Suprapubic skin (tissue), 3 donors: ENCODE measurements around the gene SLC12A3.

Experiments
- CTCF ChIP-seq, 2 donors: fragments of 200-600 bp in 1 of 2; fragments of 450-650 bp in 1 of 2; sonication (generic) in 1 of 2; IDR thresholded peaks; one replicate each; pipeline ENCODE4 v1.5.1; 2016 to 2019; ENCODE audit warnings: antibody characterized with exemption in 2 of 2, mild to moderate bottlenecking in 1 of 2, moderate library complexity in 1 of 2
- POLR2AphosphoS5 ChIP-seq, 3 donors: sonication (generic); formaldehyde crosslinking; IDR thresholded peaks; one replicate each; pipeline ENCODE4 v1.6.1; 2017; ENCODE audit warnings: antibody characterized with exemption in 3 of 3

DNA sequence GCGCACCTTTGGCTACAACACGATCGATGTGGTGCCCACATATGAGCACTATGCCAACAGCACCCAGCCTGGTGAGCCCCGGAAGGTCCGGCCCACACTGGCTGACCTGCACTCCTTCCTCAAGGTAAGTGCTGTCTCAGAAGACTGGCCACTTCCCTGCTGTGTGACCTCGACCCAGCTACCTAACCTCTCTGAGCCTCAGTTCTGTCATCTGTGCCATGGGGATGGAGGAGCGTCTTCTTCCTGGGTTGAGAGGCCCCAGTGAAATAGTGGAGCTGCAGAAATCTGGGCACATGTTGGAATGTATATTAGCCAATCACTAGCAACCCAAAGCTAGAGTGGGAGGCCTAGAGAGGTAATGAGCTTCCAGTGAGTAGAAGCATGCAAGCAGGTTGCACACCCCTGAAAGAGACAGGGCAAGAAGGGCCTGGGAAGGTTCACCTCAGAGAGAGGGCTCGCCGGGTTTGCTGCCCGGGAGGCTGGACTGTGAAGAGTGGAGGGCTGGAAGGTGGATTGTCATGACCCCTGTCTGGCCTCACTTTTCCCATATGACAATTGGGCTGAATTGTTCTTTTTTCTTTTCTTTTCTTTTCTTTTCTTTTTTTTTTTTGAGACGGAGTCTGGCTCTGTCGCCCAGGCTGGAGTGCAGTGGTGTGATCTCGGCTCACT lies 521 bp downstream of the SLC12A3 start:
- TF ChIP-seq CTCF (IDR thresholded peaks at IDR 0.05): no peak
- no peak for TF ChIP-seq POLR2AphosphoS5 (IDR thresholded peaks at IDR 0.05)
